ENCODE data around the gene FOXK2. TPM values are rescaled to one million over a fixed set of nuclear protein-coding genes. Genes with fewer than 3 reads are reported as not detected.
A peak's percentile ranks its signal among the peaks of the same experiment; 100 is the strongest.
"Not testable (repeated sequence)": the region's sequence is repeated elsewhere in the genome, so short reads cannot be mapped to it uniquely, and the experiment has no call there.

FOXK2 gene
- total RNA-seq, 2 experiments from 2014 or later: 76.2 to 144 TPM

GRCh38 chr17:82577300-82577699, 57.8 kb downstream of the FOXK2 start:
- Histone ChIP-seq H3K4me2 (ENCODE audit: low read length) (no peak overlapping the region), H3K79me2 (ENCODE audit: insufficient read depth, low read depth, low read length) (no peaks in the 10 kb centered on the region), H3K4me1 (ENCODE audit: insufficient read depth, low read length, poor library complexity, severe bottlenecking) (no peaks in the 10 kb centered on the region), H3K27ac (ENCODE audit: low read depth, low read length, poor library complexity, severe bottlenecking) (no peak overlapping the region), H3K9me2 (ENCODE audit: insufficient read depth, low read length) (no peaks in the 10 kb centered on the region), H2AFZ (ENCODE audit: low read length) (no peak overlapping the region), H3K9me3 (ENCODE audit: low read length) (no peaks in the 10 kb centered on the region), H3K36me3 (ENCODE audit: insufficient read depth, low read length) (peaks cover 77% of the 10 kb centered on the region), H4K20me1 (ENCODE audit: insufficient read depth, low read length) (no peaks in the 10 kb centered on the region), H3K4me3 (ENCODE audit: low read depth, low read length, poor library complexity, severe bottlenecking) (no peak overlapping the region)
- CTCF ChIA-PET (ENCODE audit: unreplicated experiment): no interaction called here
- intact Hi-C loops (cut with micrococcal nuclease; ENCODE audit: unreplicated experiment): no loop called here
- no peak for TF ChIP-seq CTCF (conservative IDR thresholded peaks at IDR 0.05; ENCODE audit: low read length)
- no peak for TF ChIP-seq EZH2phosphoT487 (IDR thresholded peaks at IDR 0.05; ENCODE audit: borderline replicate concordance, low read depth, low read length)
- BruUV-seq (replicated peaks): TSS peak; percentile 67
- POLR2A ChIA-PET: no interaction called here
- no peak for DNase-seq (ENCODE audit: low spot score)

GRCh38 chr17:82579969-82580368, 60.4 kb downstream of the FOXK2 start:
- H4K20me1 ChIP-seq (ENCODE audit: insufficient read depth, low read length); POLR2A ChIA-PET; H2AFZ ChIP-seq (ENCODE audit: low read length); H3K4me1 ChIP-seq (ENCODE audit: insufficient read depth, low read length, poor library complexity, severe bottlenecking); intact Hi-C loops (cut with micrococcal nuclease; ENCODE audit: unreplicated experiment); H3K9me2 ChIP-seq (ENCODE audit: insufficient read depth, low read length); H3K27ac ChIP-seq (ENCODE audit: low read depth, low read length, poor library complexity, severe bottlenecking); BruUV-seq (replicated peaks); H3K4me3 ChIP-seq (ENCODE audit: low read depth, low read length, poor library complexity, severe bottlenecking); H3K9me3 ChIP-seq (ENCODE audit: low read length); DNase-seq (ENCODE audit: low spot score); H3K79me2 ChIP-seq (ENCODE audit: insufficient read depth, low read depth, low read length); H3K4me2 ChIP-seq (ENCODE audit: low read length): not testable (repeated sequence)
- peaks cover 77% of the 10 kb centered on the region for H3K36me3 ChIP-seq (ENCODE audit: insufficient read depth, low read length)
- CTCF ChIA-PET (ENCODE audit: unreplicated experiment): interaction anchor here (0.6 to 0.7 kb wide), 3 partner anchors 26 to 132 kb away, joined by 3 to 4 read pairs (median 3); no protein-coding TSS in a partner anchor

- H2AFZ ChIP-seq (ENCODE audit: low read length): no peak overlapping the region
- H3K9me3 ChIP-seq (ENCODE audit: low read length): no peaks in the 10 kb centered on the region
- ChIA-PET CTCF (ENCODE audit: unreplicated experiment) (no interaction called here), POLR2A (no interaction called here)
- no peak for DNase-seq (ENCODE audit: low spot score)
- no peaks in the 10 kb centered on the region for H4K20me1 ChIP-seq (ENCODE audit: insufficient read depth, low read length)
- TSS peak; percentile 12 for BruUV-seq (replicated peaks)
- no peak overlapping the region for H3K27ac ChIP-seq (ENCODE audit: low read depth, low read length, poor library complexity, severe bottlenecking)
- H3K4me1 ChIP-seq (ENCODE audit: insufficient read depth, low read length, poor library complexity, severe bottlenecking): no peaks in the 10 kb centered on the region
- TF ChIP-seq CTCF (conservative IDR thresholded peaks at IDR 0.05; ENCODE audit: low read length): no peak
- TF ChIP-seq EZH2phosphoT487 (IDR thresholded peaks at IDR 0.05; ENCODE audit: borderline replicate concordance, low read depth, low read length): no peak
- intact Hi-C loops (cut with micrococcal nuclease; ENCODE audit: unreplicated experiment): no loop called here
- H3K79me2 ChIP-seq (ENCODE audit: insufficient read depth, low read depth, low read length): no peaks in the 10 kb centered on the region
- peaks cover 78% of the 10 kb centered on the region for H3K36me3 ChIP-seq (ENCODE audit: insufficient read depth, low read length)
- no peak overlapping the region for H3K4me3 ChIP-seq (ENCODE audit: low read depth, low read length, poor library complexity, severe bottlenecking)
- no peak overlapping the region for H3K4me2 ChIP-seq (ENCODE audit: low read length)
- no peaks in the 10 kb centered on the region for H3K9me2 ChIP-seq (ENCODE audit: insufficient read depth, low read length)
Observed at GRCh38 chr17:82582213-82582612, 62.7 kb downstream of the FOXK2 start.
